ENCODE data around the gene FGF22.

DNA sequence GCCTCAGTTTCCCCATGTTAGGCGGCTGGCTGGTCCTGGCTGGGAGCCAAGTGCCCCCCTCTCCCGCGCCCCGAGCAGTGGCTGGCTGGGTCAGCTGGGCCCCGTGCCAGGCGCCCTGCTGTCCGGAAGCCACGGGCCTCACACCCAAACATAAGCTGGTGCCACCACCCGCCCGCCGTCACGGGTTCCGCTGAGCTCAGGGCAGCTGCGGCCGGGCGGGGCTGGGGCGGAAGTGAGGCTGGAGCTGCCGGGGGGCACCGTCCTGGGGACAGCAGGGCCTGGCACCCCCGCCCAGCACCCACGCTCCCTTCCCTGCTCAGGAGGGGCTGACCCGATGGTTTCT lies 30.7 kb upstream of the FGF22 start:
- TF ChIP-seq CTCF (IDR thresholded peaks at IDR 0.05) (no peak), ZFX (IDR thresholded peaks at IDR 0.05; ENCODE audit: borderline replicate concordance) (no peak)
